Fibroblast of skin of abdomen (primary cell): ENCODE data around the gene PRPS2.

Experiments
- DNase-seq: peaks from one replicate; pipeline ENCODE4 v3.0.0-alpha.2; 2013

The PRPS2 gene

DNA sequence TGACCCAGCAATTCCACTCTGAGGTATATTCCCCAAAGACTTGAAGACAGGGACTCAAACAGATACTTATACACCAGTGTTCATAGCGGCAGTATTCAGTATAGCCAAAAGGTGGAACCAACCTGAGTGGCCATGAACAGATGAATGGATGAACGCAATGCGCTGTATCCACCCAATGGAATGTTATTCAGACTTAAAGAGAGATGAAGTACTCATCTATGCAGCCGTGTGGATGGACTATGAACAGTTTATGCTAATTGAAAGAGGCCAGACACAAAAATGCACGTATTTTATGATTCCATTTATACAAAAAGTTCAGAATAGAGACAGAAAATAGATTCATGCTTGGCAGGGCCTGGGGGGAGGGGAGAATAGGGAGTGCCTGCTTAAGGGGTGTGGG lies 26.3 kb downstream of the PRPS2 start:
- DNase-seq, result no peak

- peak; percentile 4 for DNase-seq
Measured at GRCh38 chrX:12819222-12819621, 28.0 kb downstream of the PRPS2 start.

GRCh38 chrX:12820737-12821136 lies 29.5 kb downstream of the PRPS2 start:
- no peak for DNase-seq

DNA sequence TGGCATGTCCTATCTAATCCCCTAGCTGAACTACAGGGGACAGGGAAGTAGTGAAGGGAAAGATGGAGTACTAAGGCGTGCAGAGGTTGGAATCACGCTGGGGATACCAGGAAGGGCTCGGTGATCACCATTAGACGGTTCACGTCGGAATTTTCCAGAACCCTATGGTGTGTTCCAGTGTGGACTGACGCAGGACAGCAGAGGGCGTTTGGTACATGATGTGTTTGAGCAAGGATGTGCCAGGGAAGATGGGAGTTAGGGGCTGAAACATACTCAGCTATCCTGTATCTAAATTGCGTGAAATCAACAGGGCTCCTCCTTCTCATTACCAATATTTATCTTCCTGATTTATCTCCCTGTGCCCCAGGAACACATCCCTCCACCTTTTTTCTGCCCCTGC lies 33.7 kb downstream of the PRPS2 start:
- DNase-seq, result no peak

GRCh38 chrX:12825801-12826200 lies 34.6 kb downstream of the PRPS2 start:
- DNase-seq, result peak; percentile 25

- DNase-seq, result no peak
Measured at GRCh38 chrX:12843061-12843667, 52.0 kb downstream of the PRPS2 start.

- no peak for DNase-seq
Measured at GRCh38 chrX:12843668-12844279, 52.6 kb downstream of the PRPS2 start.

DNA sequence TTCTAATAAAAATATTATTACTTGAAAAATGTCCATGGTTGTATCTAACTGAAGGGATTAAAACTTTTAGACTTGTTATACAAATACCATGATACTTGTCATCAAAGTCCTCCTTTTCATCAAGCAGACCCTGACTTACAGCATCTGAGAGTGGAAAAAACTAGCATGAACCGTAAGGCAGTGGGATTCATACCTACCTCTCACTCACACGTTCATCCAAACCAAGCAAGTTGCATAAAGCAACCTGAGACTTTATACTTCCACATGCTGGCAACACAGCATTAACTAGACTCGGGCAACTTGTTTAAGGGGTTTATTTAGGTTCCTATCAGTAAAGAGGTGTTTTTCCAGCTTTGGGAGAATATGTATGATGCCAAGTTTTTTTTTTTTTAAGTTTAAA lies 53.1 kb downstream of the PRPS2 start:
- DNase-seq, result no peak

DNA sequence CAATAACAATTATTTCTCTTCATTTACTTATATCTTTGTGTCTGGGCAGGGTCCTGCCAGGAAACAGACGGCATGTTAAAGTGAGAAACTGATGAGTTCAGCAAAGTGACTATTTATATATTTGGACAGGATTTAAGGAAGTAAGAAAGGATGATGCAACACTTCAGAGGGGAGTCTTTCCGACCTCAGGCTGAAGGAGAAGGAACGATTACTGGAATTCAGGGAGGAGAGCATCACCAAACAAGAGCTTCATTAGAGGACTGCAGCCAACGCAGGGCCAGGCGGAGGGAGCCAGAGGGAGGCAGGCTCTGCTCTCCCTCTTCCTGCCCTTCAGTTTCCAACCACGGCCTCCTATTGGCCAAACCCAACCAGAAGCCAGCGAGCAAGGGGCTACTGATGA lies 74.1 kb downstream of the PRPS2 start:
- no peak for DNase-seq

DNA sequence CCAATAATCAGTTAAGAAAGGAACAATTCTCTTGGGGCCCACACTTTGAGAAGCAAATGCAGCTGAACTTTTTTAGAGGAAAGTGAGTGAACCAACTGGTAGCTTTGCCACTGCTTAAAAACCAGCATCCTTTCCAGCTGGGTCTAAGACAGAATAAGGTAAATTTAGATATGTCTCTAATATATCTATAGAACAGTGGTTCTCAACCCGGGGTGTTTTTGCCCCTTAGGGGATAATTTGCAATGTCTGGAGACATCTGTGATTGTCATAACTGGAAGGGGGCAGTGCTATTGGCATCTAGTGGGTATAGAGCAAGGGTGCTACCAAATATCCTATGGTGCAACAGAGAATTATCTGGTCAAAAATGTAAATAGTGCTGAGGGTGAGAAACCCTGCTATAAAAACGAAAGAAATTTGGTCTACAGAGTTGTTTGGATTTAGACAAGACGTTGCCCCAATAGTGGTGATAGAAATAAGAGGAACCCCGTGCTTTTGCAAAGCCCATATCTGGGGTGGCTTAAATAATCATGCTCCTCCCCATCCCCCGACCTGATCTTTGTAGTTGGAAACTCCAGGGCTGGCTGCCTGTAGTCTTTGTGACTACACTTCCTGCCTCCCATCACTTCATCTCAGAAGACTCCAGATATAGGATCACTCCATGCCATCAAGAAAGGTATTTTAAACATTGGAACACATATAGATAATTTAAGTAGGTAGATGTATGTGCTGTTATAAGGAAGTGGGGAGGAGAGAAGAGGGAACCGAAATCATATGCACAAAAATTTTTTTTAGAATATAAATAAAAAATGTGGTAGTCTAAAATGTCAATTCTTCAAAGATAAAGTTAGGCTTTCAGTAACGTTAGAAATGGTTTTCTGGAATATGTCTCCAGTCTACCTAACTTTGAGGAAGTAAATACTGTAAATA lies 75.5 kb downstream of the PRPS2 start, which contains the start of gene TLR7:
TLR7 (plus strand) TSS at position 622 of the 927 bp plus-strand sequence. CDS start 507 bp downstream, outside the sequence.
- no peak for DNase-seq

GRCh38 chrX:12867685-12868084 lies 76.5 kb downstream of the PRPS2 start:
- no peak for DNase-seq

DNA sequence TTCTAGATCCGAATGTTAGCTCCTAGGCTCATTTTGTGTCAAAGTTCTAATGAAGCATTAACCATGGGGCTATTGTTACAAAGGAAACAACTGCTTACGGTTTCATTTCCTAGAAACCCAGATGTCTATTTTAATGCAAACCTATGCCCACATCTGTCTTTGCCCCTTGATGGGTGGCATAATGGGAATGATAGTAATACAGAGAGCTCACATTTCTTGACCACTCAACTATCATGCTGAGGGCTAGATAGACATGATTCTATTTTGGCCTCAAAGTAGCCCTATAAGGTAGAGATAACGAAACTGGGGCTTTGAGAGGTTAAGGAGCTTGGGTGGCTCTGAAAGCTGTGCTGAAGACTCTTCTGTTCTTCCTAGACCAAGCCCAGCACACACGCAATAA lies 77.5 kb downstream of the PRPS2 start:
- no peak for DNase-seq

- no peak for DNase-seq
Measured at GRCh38 chrX:12871257-12871656, 80.0 kb downstream of the PRPS2 start.

DNA sequence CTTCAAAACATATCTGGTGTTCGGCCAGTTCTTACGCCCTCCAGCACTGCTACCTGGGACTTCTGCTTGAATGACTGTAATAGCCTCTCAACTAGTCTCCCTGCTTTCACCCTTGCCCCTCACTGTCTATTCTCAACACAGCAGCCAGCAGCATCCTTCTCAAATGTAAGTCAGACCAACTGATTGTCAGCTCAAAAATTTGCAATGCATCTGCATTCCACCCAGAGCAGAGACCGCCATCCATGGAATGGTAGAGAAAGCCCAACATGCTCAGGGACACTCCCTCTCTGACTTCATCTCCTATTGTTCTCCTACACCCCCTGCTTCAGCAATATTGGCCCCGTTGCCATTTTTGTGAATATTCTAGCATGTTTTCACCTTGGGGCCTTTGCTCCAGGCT lies 81.5 kb downstream of the PRPS2 start:
- DNase-seq, result no peak
